GM18520 (cell line): ENCODE data around the gene CPNE5.

Experiments
- ATAC-seq: cut with Tn5 transposase; IDR thresholded peaks from one replicate; pipeline ENCODE4 v1.9.1; 2021; ENCODE audit not compliant: unreplicated experiment

CPNE5 gene

GRCh38 chr6:36749829-36750489, 89.3 kb downstream of the CPNE5 start:
- ATAC-seq, result no peak

DNA sequence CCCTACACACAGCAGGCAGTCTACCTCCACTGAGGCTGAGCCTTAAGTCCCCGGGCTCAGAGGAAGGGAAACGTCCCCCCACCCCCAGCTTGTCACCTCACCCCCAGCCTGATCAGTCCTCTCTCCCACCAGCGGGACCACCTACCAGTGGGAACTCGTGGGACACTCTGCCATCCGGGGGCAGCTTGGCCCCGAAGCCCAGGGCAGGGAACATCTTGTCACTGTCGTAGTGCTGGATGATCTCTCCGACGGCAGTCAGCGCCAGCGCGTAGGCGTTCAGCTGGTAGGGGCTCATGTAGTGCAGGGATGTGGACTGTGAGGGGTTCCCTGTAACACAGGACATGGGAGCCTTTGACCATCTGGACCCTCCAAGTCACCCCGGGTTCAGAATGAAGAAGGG, 93.0 kb downstream of the CPNE5 start:
- ATAC-seq, result no peak

DNA sequence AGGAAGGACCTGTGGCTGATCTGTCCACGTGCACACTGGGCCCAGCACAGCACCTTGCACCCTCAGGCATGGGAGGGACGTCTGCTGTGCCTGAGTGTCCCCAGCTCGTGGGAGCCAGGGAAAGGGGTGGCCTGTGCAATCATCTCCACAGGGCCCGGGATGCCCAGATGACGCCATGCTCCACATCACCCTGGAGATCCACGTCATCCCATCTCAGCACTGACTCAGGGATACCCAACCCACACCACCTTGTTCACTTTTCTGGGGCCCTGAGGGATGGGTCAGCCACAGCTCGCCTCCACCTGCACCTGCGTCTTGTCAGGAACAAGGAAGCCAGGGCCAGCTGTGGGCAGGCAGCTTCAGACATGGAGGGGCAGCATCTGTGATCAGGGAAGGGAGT, 93.4 kb downstream of the CPNE5 start:
- ATAC-seq, result no peak

DNA sequence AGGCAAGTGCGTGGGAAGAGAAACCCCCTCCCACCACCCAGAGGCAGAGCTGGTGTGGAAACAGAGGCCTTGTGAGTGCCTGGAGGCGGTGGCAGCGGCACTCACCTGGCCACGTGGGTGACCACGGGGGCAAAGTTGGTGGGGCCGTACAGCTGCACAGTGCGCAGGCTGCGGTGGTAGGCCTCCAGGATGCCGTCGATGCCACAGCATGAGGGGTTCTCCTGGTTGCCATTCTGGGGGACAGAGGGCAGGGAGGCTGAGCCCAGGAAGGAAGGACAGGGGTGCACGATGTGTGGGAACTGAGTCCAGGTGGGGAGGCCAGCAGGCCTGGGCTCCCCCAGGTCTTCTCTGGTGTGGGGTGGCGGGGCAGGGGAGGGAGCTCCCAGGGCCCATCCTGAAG, 94.0 kb downstream of the CPNE5 start:
- no peak for ATAC-seq

DNA sequence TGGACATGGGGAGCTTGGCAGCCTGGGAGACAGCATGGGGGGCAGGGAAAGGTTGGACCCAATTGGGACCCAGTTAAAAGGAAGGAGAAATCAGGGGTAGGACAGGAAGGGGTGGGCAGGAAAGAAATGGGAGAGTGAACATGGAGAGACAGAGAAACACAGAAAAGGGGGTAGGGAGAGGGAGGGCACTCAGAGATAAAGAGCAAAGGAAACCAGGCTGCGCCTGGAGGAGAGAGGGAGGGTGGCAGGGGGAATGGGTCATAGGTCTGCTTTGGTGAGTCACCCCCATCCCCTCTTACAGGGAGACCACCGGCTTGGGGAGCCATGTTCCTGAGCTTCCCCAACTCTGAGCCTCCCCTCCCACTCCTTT, 95.0 kb downstream of the CPNE5 start:
- no peak for ATAC-seq

DNA sequence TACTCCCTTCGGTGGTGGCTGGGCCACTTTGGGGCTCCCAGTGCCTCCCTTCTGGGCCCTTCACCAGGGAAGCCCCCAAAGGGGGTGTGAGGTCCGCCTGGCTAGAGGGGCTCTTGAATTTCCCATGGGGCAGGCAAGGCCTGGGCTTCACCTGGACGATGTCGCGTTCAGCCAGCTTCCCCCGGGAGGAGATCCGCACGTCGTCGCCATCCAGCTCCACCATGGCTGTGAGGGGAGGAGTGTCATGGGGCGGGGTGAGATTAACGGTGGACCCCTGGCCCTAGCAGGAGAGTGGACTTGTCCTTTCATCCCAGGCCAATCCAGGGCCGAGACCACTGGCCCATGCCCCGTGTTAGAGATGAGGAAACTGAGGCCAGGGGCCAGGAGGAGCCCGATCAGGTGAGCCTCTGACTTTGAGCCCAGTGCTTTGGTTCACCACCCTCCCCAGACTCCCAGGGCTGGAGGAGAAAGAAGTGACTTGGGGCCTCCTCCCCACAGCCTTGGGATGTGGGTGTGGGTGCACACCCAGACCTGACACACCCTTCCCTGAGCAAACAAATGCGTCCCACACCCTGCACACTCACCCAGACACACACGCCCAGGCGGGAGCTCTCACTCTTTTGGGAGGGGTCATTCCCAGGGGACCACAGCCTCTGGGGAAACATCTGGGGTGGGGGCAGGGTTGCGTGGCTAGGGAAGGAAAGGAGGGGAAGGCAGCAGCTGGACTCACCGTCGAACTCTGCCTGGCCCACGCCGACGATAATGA, 95.5 kb downstream of the CPNE5 start:
- no peak for ATAC-seq

GRCh38 chr6:36743032-36743431, 96.2 kb downstream of the CPNE5 start:
- no peak for ATAC-seq

DNA sequence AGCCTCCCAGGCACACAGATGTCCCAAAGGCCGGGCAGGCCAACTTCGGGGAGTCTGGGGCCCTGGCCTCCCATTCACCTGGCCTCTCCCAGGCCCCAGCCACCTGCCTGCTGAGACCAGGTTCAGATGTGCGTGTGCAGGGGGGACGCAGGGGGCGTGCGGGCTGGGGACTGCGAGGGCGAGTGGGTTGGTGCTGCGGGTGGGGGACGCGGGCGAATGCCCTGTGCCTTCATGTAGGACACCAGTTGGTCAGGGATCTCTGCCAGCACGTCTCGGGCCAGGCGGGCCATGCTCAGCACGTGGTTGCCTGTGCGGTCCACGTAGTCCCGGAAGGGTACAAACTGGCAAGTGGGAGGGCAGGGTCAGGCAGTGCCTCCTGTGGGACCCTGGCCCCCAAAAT, 97.1 kb downstream of the CPNE5 start:
- ATAC-seq, result no peak

DNA sequence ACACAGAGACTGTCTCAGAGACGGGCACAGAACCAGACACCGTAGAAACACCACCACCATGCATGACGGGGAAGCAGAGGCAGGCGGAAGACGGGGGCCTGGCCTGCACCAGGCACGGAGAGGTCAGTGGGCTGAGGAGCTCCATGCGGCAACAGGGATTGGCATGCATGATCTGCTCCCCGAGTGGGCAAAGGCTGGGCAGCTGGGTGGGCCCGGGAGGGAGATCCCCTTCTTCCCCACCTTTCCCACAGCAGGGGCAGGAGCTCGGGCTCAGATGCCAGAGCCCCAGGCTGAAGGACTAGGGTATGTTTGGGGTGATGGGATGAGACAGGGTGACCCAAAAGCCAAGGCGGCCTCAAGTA, 98.4 kb downstream of the CPNE5 start:
- ATAC-seq, result no peak

GRCh38 chr6:36739947-36740817, 99.1 kb downstream of the CPNE5 start:
- no peak for ATAC-seq

DNA sequence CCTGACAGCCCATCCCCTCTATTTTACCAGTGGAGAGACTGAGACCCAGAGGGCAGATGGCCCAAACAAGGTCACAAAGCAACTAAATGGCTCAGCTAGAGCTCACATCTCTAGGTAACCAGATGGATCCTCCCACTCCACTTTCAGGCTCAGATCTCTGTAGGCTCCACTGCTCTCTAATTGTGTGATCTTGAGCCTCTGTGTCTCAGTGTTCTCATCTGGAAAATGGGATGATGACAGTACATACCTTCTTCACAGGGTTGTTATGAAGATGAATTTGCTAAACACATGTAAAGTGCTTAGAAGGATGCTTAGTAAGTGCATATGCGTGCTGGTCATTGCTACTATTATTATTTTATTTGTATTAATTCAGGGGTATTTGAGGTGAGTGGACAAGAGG, 101.1 kb downstream of the CPNE5 start:
- ATAC-seq, result no peak

- no peak for ATAC-seq
These were observed 102.0 kb downstream of the CPNE5 start for GRCh38 chr6:36737043-36737785.

GRCh38 chr6:36735110-36736071, 103.9 kb downstream of the CPNE5 start:
- ATAC-seq, result no peak

GRCh38 chr6:36734486-36735060, 104.7 kb downstream of the CPNE5 start:
- no peak for ATAC-seq

DNA sequence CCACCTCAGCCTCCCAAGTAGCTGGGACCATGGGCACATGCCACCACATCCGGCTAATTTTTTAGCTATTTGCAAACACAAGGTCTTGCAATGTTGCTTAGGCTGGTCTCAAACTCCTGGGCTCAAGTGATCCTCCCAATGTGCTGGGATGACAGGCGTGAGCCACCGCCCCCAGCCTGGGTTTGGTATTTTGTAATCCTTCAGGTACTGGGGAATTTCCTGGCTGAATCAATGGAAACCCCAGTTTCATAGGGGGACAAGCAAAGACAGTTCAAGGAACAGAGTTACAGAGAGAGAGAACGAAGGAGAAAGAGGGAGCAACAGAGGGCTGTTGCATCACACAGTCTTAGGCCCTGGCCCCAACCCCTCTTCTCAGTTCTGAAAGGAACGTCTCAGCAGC, 105.9 kb downstream of the CPNE5 start:
- no peak for ATAC-seq

GRCh38 chr6:36731622-36732310, 107.5 kb downstream of the CPNE5 start:
- ATAC-seq, result no peak

DNA sequence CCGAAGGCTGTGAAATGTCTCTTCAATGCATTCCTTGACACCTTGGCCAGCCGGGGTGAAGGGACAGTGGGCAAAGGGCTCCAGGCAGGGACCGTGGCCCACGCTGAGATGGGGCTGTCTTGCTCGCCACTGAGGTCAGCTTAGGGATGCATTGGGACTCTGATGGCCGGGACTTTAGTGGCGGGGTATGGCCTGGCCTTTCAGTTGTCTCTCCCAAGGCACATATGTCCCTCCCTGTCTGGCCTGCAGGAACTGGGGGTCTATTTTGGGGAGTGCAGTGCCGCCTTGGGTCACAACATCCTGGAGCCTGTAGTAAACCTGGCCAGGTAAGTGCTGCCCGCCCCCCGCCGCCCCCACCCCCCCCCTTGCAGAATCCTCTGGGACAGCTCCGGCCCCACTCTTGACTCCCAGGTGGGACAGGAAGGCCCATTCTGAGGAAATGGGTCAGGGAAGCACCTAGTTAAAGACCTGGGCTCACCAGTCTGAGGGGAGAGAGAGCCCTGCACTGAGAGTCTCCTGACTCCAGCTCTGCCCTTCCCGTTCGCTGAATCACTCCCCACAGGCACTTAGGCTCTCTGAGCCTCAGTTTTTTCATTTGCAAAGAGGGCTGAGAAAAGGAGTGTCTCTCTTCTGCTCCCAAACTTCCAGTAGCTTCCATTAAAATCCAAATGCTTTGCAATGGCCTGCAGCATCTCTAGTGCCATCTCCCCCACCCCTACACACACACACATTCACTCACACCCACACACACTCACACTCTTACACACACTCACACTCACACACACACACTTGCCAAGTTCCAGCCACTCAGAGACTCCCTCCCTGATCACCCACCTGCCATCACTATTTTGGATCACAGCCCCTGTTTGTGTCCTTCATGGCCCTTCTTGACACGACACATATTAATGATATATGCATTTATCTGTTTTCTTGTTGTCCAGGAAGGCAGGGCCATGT, 108.5 kb downstream of the CPNE5 start:
- no peak for ATAC-seq

GRCh38 chr6:36729161-36729524, 110.1 kb downstream of the CPNE5 start:
- ATAC-seq, result no peak
